Gastrocnemius medialis (tissue), 4 donors: ENCODE results near the gene PXDN.

Experiments used
- POLR2A ChIP-seq, 2 donors: fragments of 450-650 bp; IDR thresholded peaks; one replicate each; pipeline ENCODE4 v1.6.1; 2017; ENCODE audit warnings: antibody characterized with exemption in 2 of 2, mild to moderate bottlenecking in 2 of 2, moderate library complexity in 2 of 2
- TF ChIP-seq, protein P1 (sequence below), 5 experiments: fragments of 450-650 bp in 3 of 5; fragments of 200-600 bp in 2 of 5; sonication (generic) in 2 of 5; IDR thresholded peaks in 4 of 5; conservative IDR thresholded peaks in 1 of 5; 1 replicate in 4 of 5; 2 replicates in 1 of 5; pipeline ENCODE4 v1.5.1; 2016 to 2019; ENCODE audit warnings: antibody characterized with exemption in 5 of 5, mild to moderate bottlenecking in 3 of 5, moderate library complexity in 3 of 5

DNA sequence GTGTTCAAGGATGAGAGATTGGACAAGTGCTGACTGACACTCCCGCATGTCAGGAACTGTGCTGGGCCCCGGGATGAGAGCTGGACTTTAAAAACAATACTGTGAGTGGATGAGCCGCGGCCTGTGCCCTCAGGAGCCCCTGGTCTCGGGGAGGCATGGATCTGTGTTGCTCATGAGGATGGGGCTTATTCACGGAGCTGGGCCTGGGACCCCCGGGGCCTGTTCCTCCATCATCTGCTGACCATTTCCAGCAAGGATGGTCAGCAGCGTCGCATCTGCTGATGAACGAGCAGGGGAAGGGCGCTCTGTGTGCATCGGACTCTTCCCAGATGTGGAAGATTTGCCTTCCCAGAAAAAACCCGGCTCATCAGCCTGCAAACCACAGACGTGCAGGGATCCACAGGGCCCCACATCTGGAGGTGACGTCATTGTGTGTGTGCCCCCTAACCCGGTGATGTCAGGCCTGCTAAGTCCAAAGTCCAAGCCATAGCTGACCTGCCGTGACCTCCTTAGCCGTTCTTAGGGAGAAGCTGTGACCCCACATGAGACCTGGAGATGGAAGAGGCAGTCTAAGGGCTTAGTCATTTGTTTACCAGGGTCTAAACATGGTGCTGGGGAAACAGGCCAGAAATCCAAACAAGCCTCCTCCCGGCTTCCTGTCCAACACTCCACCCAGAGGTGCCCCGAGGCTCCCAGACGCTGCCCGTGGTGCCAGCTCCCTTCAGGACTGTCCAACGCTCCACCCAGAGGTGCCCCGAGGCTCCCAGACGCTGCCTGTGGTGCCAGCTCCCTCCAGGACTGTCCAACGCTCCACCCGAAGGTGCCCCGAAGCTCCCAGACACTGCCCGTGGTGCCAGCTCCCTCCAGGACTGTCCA lies 143.9 kb downstream of the PXDN start:
- TF ChIP-seq, protein P1, sequence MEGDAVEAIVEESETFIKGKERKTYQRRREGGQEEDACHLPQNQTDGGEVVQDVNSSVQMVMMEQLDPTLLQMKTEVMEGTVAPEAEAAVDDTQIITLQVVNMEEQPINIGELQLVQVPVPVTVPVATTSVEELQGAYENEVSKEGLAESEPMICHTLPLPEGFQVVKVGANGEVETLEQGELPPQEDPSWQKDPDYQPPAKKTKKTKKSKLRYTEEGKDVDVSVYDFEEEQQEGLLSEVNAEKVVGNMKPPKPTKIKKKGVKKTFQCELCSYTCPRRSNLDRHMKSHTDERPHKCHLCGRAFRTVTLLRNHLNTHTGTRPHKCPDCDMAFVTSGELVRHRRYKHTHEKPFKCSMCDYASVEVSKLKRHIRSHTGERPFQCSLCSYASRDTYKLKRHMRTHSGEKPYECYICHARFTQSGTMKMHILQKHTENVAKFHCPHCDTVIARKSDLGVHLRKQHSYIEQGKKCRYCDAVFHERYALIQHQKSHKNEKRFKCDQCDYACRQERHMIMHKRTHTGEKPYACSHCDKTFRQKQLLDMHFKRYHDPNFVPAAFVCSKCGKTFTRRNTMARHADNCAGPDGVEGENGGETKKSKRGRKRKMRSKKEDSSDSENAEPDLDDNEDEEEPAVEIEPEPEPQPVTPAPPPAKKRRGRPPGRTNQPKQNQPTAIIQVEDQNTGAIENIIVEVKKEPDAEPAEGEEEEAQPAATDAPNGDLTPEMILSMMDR (IDR thresholded peaks at IDR 0.05 in 4 of 5, conservative IDR thresholded peaks at IDR 0.05 in 1 of 5) = no peak
- TF ChIP-seq POLR2A (IDR thresholded peaks at IDR 0.05) = no peak
